Osteoblast (primary cell): Measurements from ENCODE around the gene MYADML2. TPM values are rescaled to one million over a fixed set of nuclear protein-coding genes. Genes with fewer than 3 reads are reported as not detected.

Experiments
- DNase-seq: peaks from one replicate; pipeline ENCODE4 v3.0.0; 2011; ENCODE audit warnings: low spot score, mixed read lengths; ENCODE audit not compliant: insufficient read length; ENCODE audit errors: missing footprints
- H2AFZ ChIP-seq: 2 replicates; pipeline ENCODE4 v1.6.0; 2011; ENCODE audit warnings: mild to moderate bottlenecking, low read length
- H3K27ac ChIP-seq: 2 replicates; pipeline ENCODE4 v1.5.1; 2011; ENCODE audit warnings: mild to moderate bottlenecking, low read depth, low read length, moderate library complexity
- H3K27me3 ChIP-seq: 2 replicates; pipeline ENCODE4 v1.6.0; 2012; ENCODE audit warnings: mild to moderate bottlenecking, control low read depth, inconsistent platforms, low read length, moderate library complexity; ENCODE audit not compliant: insufficient read depth
- H3K36me3 ChIP-seq: 2 replicates; pipeline ENCODE4 v1.5.1; 2011; ENCODE audit warnings: mild to moderate bottlenecking, low read length, control low read depth, moderate library complexity; ENCODE audit not compliant: insufficient read depth
- H3K4me1 ChIP-seq: 2 replicates; pipeline ENCODE4 v1.5.1; 2011; ENCODE audit warnings: mild to moderate bottlenecking, low read length, control low read depth, moderate library complexity; ENCODE audit not compliant: insufficient read depth
- H3K4me2 ChIP-seq: 2 replicates; pipeline ENCODE4 v1.6.0; 2011; ENCODE audit warnings: mild to moderate bottlenecking, low read length; ENCODE audit not compliant: insufficient read depth
- H3K4me3 ChIP-seq: fragments of 200-600 bp; sonication (generic); 3 replicates; pipeline ENCODE4 v1.5.1; 2012; ENCODE audit warnings: mild to moderate bottlenecking, low read length, inconsistent platforms; ENCODE audit not compliant: insufficient read depth
- H3K79me2 ChIP-seq: 2 replicates; pipeline ENCODE4 v1.6.0; 2012; ENCODE audit warnings: mild to moderate bottlenecking, low read length, control low read depth, inconsistent platforms; ENCODE audit not compliant: insufficient read depth
- H3K9me3 ChIP-seq: 2 replicates; pipeline ENCODE4 v1.5.1; 2011; ENCODE audit warnings: low read depth, low read length, control low read depth
- H4K20me1 ChIP-seq: 2 replicates; pipeline ENCODE4 v1.6.0; 2012; ENCODE audit warnings: mild to moderate bottlenecking, low read length, control low read depth; ENCODE audit not compliant: insufficient read depth
- total RNA-seq: library from RNA; depleted of rRNA; stranded (reverse); fragments of >200 nt; gene quantifications from 2 replicates; pipeline ENCODE4 v1.2.3, GENCODE V29; 2012
- TF ChIP-seq, protein P1 (sequence below): IDR thresholded peaks from 2 replicates; pipeline ENCODE4 v1.5.1; 2011; ENCODE audit warnings: mild to moderate bottlenecking, low read depth, low read length, moderate library complexity; ENCODE audit errors: extremely low read depth

The MYADML2 gene
- total RNA-seq, 1 donor: not detected

DNA sequence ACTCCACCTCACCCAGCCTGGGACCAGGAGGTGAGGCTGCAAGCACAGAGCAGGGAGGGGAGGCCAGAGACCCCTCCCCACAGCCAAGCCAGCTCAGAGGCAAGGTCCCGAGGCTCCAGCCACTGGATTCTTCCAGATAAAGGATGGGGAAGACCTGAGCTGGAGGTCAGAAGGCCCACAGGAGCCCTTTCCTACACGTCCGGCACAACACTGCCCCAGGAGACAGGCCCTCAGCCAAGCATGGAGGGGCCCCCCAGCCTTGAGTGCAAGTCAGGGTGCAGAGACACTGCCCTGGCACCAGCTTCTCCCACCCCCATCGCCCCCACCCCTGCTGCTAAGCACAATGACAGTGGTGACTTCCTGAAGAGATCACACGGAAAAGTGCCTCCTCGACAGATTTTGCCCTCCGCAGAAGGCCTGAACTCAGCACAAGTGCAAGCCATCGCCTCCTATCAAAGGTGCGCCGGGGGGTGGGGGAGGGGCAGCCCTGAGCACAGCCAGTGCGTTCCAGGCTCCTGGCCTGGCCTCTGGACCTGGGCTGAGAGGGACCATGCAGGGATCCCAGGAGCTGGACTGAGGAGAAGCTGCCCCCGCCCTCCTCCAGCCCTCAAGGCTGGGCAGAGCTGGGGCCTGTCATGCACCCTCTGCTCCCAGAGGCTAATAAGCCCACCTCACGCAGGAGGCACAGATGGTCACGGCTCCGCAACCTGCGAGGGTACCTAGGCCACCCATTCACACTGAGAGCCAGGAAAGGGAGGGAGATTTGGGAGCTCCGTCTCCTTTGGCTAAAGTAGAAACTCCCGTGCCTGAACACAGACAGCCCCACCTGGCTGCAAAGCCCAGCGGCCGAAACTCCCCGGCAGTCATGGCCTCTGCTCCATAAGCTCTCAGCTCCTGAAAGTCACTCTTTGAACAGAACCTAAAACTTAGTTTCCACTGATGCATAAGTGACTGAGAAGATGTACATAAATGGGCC, 22.2 kb downstream of the MYADML2 start:
- H3K4me3 ChIP-seq: no peak overlapping the region
- H4K20me1 ChIP-seq: peaks cover 40% of the 10 kb centered on the region

GRCh38 chr17:81923302-81924260, 23.5 kb downstream of the MYADML2 start:
- Histone ChIP-seq H4K20me1 (peaks cover 52% of the 10 kb centered on the region), H3K4me2 (peak overlapping the region; percentile 83), H3K79me2 (peaks cover 83% of the 10 kb centered on the region), H3K36me3 (peaks cover 35% of the 10 kb centered on the region), H3K27me3 (no peaks in the 10 kb centered on the region), H3K27ac (peak overlapping the region; percentile 80), H3K4me3 (peak overlapping the region; percentile 64), H2AFZ (no peak overlapping the region), H3K4me1 (peaks cover 21% of the 10 kb centered on the region), H3K9me3 (no peaks in the 10 kb centered on the region)
- TF ChIP-seq, protein P1, sequence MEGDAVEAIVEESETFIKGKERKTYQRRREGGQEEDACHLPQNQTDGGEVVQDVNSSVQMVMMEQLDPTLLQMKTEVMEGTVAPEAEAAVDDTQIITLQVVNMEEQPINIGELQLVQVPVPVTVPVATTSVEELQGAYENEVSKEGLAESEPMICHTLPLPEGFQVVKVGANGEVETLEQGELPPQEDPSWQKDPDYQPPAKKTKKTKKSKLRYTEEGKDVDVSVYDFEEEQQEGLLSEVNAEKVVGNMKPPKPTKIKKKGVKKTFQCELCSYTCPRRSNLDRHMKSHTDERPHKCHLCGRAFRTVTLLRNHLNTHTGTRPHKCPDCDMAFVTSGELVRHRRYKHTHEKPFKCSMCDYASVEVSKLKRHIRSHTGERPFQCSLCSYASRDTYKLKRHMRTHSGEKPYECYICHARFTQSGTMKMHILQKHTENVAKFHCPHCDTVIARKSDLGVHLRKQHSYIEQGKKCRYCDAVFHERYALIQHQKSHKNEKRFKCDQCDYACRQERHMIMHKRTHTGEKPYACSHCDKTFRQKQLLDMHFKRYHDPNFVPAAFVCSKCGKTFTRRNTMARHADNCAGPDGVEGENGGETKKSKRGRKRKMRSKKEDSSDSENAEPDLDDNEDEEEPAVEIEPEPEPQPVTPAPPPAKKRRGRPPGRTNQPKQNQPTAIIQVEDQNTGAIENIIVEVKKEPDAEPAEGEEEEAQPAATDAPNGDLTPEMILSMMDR: no peak
- peak; percentile 100 for DNase-seq

More for the DNA sequence above, 22.2 kb downstream of the MYADML2 start:
- Histone ChIP-seq H3K4me1 (peaks cover 23% of the 10 kb centered on the region), H2AFZ (no peak overlapping the region), H3K79me2 (peaks cover 71% of the 10 kb centered on the region), H3K4me2 (no peak overlapping the region), H3K9me3 (no peaks in the 10 kb centered on the region), H3K27ac (peak overlapping the region; percentile 80), H3K36me3 (peaks cover 23% of the 10 kb centered on the region), H3K27me3 (no peaks in the 10 kb centered on the region)
- TF ChIP-seq, protein P1: no peak
- no peak for DNase-seq

- Histone ChIP-seq H3K4me1 (peaks cover 20% of the 10 kb centered on the region), H3K9me3 (no peaks in the 10 kb centered on the region), H3K36me3 (peaks cover 35% of the 10 kb centered on the region), H3K79me2 (peaks cover 90% of the 10 kb centered on the region), H4K20me1 (peaks cover 56% of the 10 kb centered on the region), H3K27ac (peak overlapping the region; percentile 48), H2AFZ (no peak overlapping the region), H3K4me3 (peak overlapping the region; percentile 64), H3K4me2 (peak overlapping the region; percentile 83), H3K27me3 (no peaks in the 10 kb centered on the region)
- TF ChIP-seq, protein P1: no peak
- DNase-seq: no peak
Observed at GRCh38 chr17:81922566-81923301, 24.3 kb downstream of the MYADML2 start.
